HAP-1 (cell line): ENCODE measurements around the gene IKBIP.
"Not testable (repeated sequence)": the region's sequence is repeated elsewhere in the genome, so short reads cannot be mapped to it uniquely, and the experiment has no call there.

ENCODE experiments used
- DNase-seq, 2 experiments: peaks; one replicate each; pipeline ENCODE4 v3.0.0-alpha.2; 2016 to 2020; ENCODE audit warnings: low spot score in 2 of 2
- H3K27me3 ChIP-seq: fragments of 250-450 bp; sonication (Bioruptor Pico); 2 replicates; pipeline ENCODE4 v1.5.1; 2020; ENCODE audit warnings: low read depth, mild to moderate bottlenecking, moderate library complexity
- H3K36me3 ChIP-seq: fragments of 250-450 bp; sonication (Bioruptor Pico); replicated peaks from 2 replicates; pipeline ENCODE4 v1.5.1; 2020; ENCODE audit warnings: mild to moderate bottlenecking
- H3K4me1 ChIP-seq: fragments of 250-450 bp; sonication (Bioruptor Pico); 2 replicates; pipeline ENCODE4 v1.5.1; 2020; ENCODE audit warnings: mild to moderate bottlenecking
- H3K4me3 ChIP-seq: fragments of 250-450 bp; sonication (Bioruptor Pico); 2 replicates; pipeline ENCODE4 v1.5.1; 2020; ENCODE audit warnings: mild to moderate bottlenecking, moderate library complexity
- H3K9me3 ChIP-seq: fragments of 250-450 bp; sonication (Bioruptor Pico); 2 replicates; pipeline ENCODE4 v1.5.1; 2020; ENCODE audit warnings: mild to moderate bottlenecking, moderate library complexity
- in situ Hi-C: fragments of 300-500 bp; cut with MboI; formaldehyde crosslinking; loops from 3 replicates; pipeline ENCODE4 v1.14.3; 2020; ENCODE audit warnings: low sequenced_read_pairs, inconsistent platforms, mixed read lengths

The IKBIP gene

DNA sequence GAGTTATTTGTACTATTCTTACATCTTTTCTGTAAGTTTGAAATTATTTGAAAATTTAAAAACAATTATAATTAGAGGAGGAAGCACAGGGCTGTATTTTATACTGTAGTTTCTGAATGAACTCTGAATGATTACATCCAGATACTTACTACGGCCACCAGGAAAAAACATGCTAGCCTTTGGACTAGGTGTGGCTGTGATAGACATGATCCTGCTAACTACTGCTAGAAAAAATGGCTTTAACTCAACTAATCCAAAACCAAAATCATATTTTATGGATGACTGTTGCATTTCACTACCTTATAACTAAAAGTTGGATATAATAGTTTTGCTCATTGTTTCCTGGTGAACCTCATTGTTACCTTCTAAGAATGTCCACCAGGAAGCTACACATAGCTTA, 66.2 kb downstream of the IKBIP start:
- in situ Hi-C loops = no loop called here
- no peaks in the 10 kb centered on the region for H3K36me3 ChIP-seq
- H3K27me3 ChIP-seq = peaks cover 6% of the 10 kb centered on the region; the same call in 1 of the 2 replicates
- H3K4me3 ChIP-seq = no peak overlapping the region
- no peaks in the 10 kb centered on the region for H3K4me1 ChIP-seq
- no peak for DNase-seq
- H3K9me3 ChIP-seq = no peaks in the 10 kb centered on the region

DNA sequence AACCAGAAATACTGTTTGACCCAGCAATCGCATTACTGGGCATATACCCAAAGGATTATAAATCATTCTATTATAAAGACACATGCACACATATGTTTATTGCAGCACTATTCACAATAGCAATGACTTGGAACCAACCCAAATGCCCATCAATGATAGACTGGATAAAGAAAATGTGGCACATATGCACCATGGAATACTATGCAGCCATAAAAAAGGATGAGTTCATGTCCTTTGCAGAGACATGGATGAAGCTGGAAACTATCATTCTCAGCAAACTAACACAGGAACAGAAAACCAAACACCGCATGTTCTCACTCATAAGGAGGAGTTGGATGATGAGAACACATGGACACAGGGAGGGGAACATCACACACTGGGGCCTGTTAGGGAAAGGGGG, 67.8 kb downstream of the IKBIP start:
- DNase-seq, in situ Hi-C loops, H3K9me3 ChIP-seq, H3K4me3 ChIP-seq, H3K36me3 ChIP-seq, H3K27me3 ChIP-seq, H3K4me1 ChIP-seq: not testable (repeated sequence)

DNA sequence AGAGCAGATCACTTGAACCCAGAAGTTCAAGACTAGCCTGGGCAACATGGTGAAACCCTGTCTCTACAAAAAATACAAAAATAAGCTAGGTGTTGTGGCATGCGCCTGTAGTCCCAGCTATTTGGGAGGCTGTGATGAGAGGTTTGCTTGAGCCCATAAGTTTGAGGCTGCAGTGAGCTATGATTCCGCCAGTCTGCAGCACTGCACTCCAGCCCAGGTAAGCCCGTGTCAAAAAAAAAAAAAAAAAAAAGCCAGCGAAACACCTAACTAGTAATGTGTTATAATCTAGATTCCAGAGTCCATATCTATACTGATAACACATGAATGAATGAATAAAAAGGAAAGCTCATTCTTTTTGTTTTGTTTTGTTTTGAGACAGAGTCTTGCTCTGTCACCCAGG, 69.6 kb downstream of the IKBIP start:
- no peak for DNase-seq
- no peaks in the 10 kb centered on the region for H3K9me3 ChIP-seq
- H3K27me3 ChIP-seq = peaks cover 3% of the 10 kb centered on the region; the same call in 1 of the 2 replicates
- in situ Hi-C loops = no loop called here
- H3K4me3 ChIP-seq = no peak overlapping the region
- H3K4me1 ChIP-seq = no peaks in the 10 kb centered on the region
- no peaks in the 10 kb centered on the region for H3K36me3 ChIP-seq
